Measurements from ENCODE around the gene C2CD3.
"Not testable (repeated sequence)": the region's sequence is repeated elsewhere in the genome, so short reads cannot be mapped to it uniquely, and the experiment has no call there.

Gene C2CD3

GRCh38 chr11:74063628-74064027 lies 107.2 kb downstream of the C2CD3 start:
- not testable (repeated sequence) for DNase-seq (ENCODE audit: low read depth)

- not testable (repeated sequence) for DNase-seq (ENCODE audit: low read depth)
Measured at GRCh38 chr11:74061599-74061998, 109.2 kb downstream of the C2CD3 start.

GRCh38 chr11:74057249-74058151 lies 113.3 kb downstream of the C2CD3 start:
- DNase-seq (ENCODE audit: low read depth): peak; percentile 83

GRCh38 chr11:74055938-74056337 lies 114.9 kb downstream of the C2CD3 start:
- DNase-seq (ENCODE audit: low read depth): peak; percentile 81

- peak; percentile 30 for DNase-seq (ENCODE audit: low read depth)
Measured at GRCh38 chr11:74050465-74050864, 120.3 kb downstream of the C2CD3 start.

- DNase-seq (ENCODE audit: low read depth): no peak
Measured at GRCh38 chr11:74048993-74049392, 121.8 kb downstream of the C2CD3 start.

- no peak for DNase-seq (ENCODE audit: low read depth)
Measured at GRCh38 chr11:74044538-74044937, 126.3 kb downstream of the C2CD3 start.

- DNase-seq (ENCODE audit: low read depth): no peak
Measured at GRCh38 chr11:74043450-74043849, 127.4 kb downstream of the C2CD3 start.

- DNase-seq (ENCODE audit: low read depth): peak; percentile 86
Measured at GRCh38 chr11:74037309-74037708, 133.5 kb downstream of the C2CD3 start.

- no peak for DNase-seq (ENCODE audit: low read depth)
Measured at GRCh38 chr11:74035264-74035663, 135.5 kb downstream of the C2CD3 start.

- DNase-seq (ENCODE audit: low read depth): no peak
Measured at GRCh38 chr11:74033046-74033445, 137.8 kb downstream of the C2CD3 start.

- no peak for DNase-seq (ENCODE audit: low read depth)
Measured at GRCh38 chr11:74030723-74031676, 139.8 kb downstream of the C2CD3 start.

GRCh38 chr11:74025467-74026166 lies 145.2 kb downstream of the C2CD3 start:
- DNase-seq (ENCODE audit: low read depth): peak; percentile 85

GRCh38 chr11:74024261-74025029 lies 146.4 kb downstream of the C2CD3 start:
- peak; percentile 78 for DNase-seq (ENCODE audit: low read depth)

- DNase-seq (ENCODE audit: low read depth): no peak
Measured at GRCh38 chr11:74023276-74023675, 147.5 kb downstream of the C2CD3 start.

- no peak for DNase-seq (ENCODE audit: low read depth)
Measured at GRCh38 chr11:74022546-74022945, 148.3 kb downstream of the C2CD3 start.

GRCh38 chr11:74021998-74022397 lies 148.8 kb downstream of the C2CD3 start:
- no peak for DNase-seq (ENCODE audit: low read depth)

- no peak for DNase-seq (ENCODE audit: low read depth)
Measured at GRCh38 chr11:74020539-74020938, 150.3 kb downstream of the C2CD3 start.

GRCh38 chr11:74019860-74020259 lies 150.9 kb downstream of the C2CD3 start:
- DNase-seq (ENCODE audit: low read depth): no peak

GRCh38 chr11:74019104-74019738 lies 151.6 kb downstream of the C2CD3 start:
- no peak for DNase-seq (ENCODE audit: low read depth)
